OCI-LY1 (cell line): Measurements from ENCODE around the gene SCAP.

Source experiments
- CTCF ChIP-seq: fragments of 200-600 bp; sonication (generic), shearing (Covaris generic); IDR thresholded peaks from 2 replicates; pipeline ENCODE4 v1.5.1; 2017; ENCODE audit warnings: mild to moderate bottlenecking, antibody characterized with exemption, low read length, moderate library complexity, mixed read lengths
- EZH2 ChIP-seq: fragments of 200-600 bp; sonication (generic), shearing (Covaris generic); IDR thresholded peaks from 2 replicates; pipeline ENCODE4 v1.8.0; 2017; ENCODE audit warnings: borderline replicate concordance, mixed run types, mild to moderate bottlenecking, antibody characterized with exemption, low read length, moderate library complexity, mixed read lengths

DNA sequence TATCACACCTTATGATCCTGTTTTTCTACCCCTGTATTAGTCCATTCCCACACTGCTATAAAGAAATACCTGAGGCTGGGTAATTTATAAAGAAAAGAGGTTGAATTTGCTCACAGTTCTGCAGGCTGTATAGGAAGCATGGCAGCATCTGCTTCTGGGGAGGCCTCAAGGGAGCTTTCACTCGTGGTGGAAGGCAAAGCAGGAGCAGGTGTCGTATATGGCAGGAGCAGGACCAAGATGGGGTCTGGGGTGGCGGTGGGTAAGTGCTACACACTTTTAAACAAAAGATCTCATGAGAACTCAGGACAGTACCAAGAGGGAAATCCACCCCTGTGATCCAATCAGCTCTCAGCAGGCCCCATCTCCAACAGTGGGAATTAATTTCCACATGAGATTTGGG lies 15.4 kb upstream of the SCAP start:
- TF ChIP-seq CTCF: no peak
- no peak for TF ChIP-seq EZH2
